Mucosa of descending colon (tissue), 3 donors: ENCODE measurements around the gene CCL19. TPM values are rescaled to one million over a fixed set of nuclear protein-coding genes. Genes with fewer than 3 reads are reported as not detected.
A peak's percentile ranks its signal among the peaks of the same experiment; 100 is the strongest.

Experiments
- ATAC-seq: fragments of 200-7000 bp; cut with Tn5 transposase; one replicate; pipeline ENCODE4 v1.9.1; 2020; ENCODE audit warnings: mild to moderate bottlenecking, moderate library complexity
- DNase-seq, 3 donors: peaks; one replicate each; pipeline ENCODE4 v3.0.0-alpha.2; 2020
- H3K36me3 ChIP-seq: fragments of 200-600 bp; one replicate; pipeline ENCODE4 v1.8.0; 2021; ENCODE audit warnings: low read depth, mild to moderate bottlenecking
- H3K4me1 ChIP-seq: fragments of 200-600 bp; one replicate; pipeline ENCODE4 v1.8.0; 2021; ENCODE audit warnings: low read depth, mild to moderate bottlenecking
- H3K4me3 ChIP-seq: fragments of 200-600 bp; one replicate; pipeline ENCODE4 v1.8.0; 2021; ENCODE audit warnings: mild to moderate bottlenecking
- H3K9me3 ChIP-seq: fragments of 200-600 bp; one replicate; pipeline ENCODE4 v1.8.0; 2021; ENCODE audit warnings: mild to moderate bottlenecking
- CTCF ChIP-seq: fragments of 200-600 bp; IDR thresholded peaks from one replicate; pipeline ENCODE4 v1.8.0; 2022; ENCODE audit warnings: antibody characterized with exemption, mild to moderate bottlenecking
- intact Hi-C, 2 donors: fragments of 100-400 bp; cut with DNase I in 1 of 2; cut with micrococcal nuclease in 1 of 2; formaldehyde crosslinking; loops; one replicate each; pipeline versions ENCODE4 v1.11.0 to v1.11.1; 2022; cut with DNase I, micrococcal nuclease
- total RNA-seq, 3 donors: library from RNA; stranded (reverse); fragmentation: NEBNext Ultra II Directional in 2 of 3; extraction: Animal tissue kit (Norgen Biotek cat#: 25700) in 2 of 3; gene quantifications; one replicate each; pipeline versions ENCODE4 v1.2.1 to v1.2.4, GENCODE V29; 2021 to 2023
- donor health status: DM: no; HTN: no; CAD: no; lungs with moderate emphysema.
- donor health status: DM: no; HTN: no; CAD: no.
- donor health status: DM: no; HTN: yes; CAD: no.

Gene CCL19
- total RNA-seq, 3 donors from 2014 or later = 1.3 to 8.7 (median 1.6) TPM

DNA sequence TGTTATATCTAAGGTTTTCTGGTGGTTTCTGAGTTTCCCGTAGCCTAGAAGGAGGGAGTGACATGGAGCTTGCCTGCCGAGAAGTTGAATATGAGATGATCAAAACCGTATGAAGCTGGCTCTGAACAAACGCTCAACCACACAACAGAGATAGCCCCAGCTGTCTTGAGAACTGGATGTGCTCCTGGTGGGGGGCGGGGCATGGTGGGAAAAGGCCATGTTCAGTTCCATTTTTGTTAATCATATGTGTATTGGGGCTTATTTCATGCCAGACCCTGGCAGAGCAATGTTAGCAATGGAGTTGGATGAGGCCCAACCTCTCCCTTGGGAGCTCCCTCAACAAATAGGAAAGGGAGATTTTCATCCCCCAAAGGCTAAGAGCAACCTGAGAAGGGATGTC, 4.8 kb downstream of the CCL19 start:
- Histone ChIP-seq H3K4me3 (no peak overlapping the region), H3K36me3 (no peaks in the 10 kb centered on the region), H3K9me3 (no peaks in the 10 kb centered on the region), H3K4me1 (no peaks in the 10 kb centered on the region)
- no peak for TF ChIP-seq CTCF
- DNase-seq = no peak
- no peak for ATAC-seq
- intact Hi-C loops = no loop called here

GRCh38 chr9:34685591-34685990, 5.5 kb downstream of the CCL19 start:
- H3K4me3 ChIP-seq = no peak overlapping the region
- DNase-seq (no peak), ATAC-seq (no peak)
- no peak for TF ChIP-seq CTCF
- no peaks in the 10 kb centered on the region for H3K4me1 ChIP-seq
- H3K9me3 ChIP-seq = no peaks in the 10 kb centered on the region
- no peaks in the 10 kb centered on the region for H3K36me3 ChIP-seq
- intact Hi-C loops = no loop called here

- no peak for ATAC-seq
- TF ChIP-seq CTCF = no peak
Measured at GRCh38 chr9:34684816-34685215, 6.3 kb downstream of the CCL19 start.

DNA sequence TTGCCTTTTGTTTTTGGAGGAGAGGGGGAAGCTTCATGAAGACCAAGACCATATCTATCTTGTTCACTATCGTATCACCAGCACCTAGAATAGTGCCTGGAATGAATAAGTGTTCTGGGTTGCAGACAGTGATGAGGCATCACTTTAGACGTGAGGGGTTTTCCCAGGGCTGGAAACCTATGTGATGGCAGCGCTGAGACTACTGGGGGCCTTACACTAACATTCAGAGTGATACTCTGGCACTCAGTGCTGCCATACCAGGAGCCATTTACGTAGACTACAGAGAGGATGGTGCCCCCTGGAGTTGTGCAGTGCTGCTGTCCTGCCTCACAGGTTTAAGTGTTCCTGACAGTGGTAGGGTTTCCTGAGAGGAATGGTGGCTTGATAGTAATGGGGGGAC, 6.9 kb downstream of the CCL19 start:
- no peaks in the 10 kb centered on the region for H3K9me3 ChIP-seq
- no peaks in the 10 kb centered on the region for H3K4me1 ChIP-seq
- ATAC-seq = no peak
- H3K36me3 ChIP-seq = no peaks in the 10 kb centered on the region
- no peak for TF ChIP-seq CTCF
- intact Hi-C loops = no loop called here
- H3K4me3 ChIP-seq = no peak overlapping the region
- DNase-seq = no peak

More at GRCh38 chr9:34684816-34685215, 6.3 kb downstream of the CCL19 start:
- DNase-seq = no peak
- H3K36me3 ChIP-seq = no peaks in the 10 kb centered on the region
- no peaks in the 10 kb centered on the region for H3K9me3 ChIP-seq
- no peaks in the 10 kb centered on the region for H3K4me1 ChIP-seq
- H3K4me3 ChIP-seq = no peak overlapping the region
- intact Hi-C loops = no loop called here

GRCh38 chr9:34675869-34676268, 15.2 kb downstream of the CCL19 start:
- no peak for ATAC-seq
- Histone ChIP-seq H3K9me3 (no peaks in the 10 kb centered on the region), H3K36me3 (no peaks in the 10 kb centered on the region), H3K4me1 (no peaks in the 10 kb centered on the region), H3K4me3 (no peak overlapping the region)
- no peak for DNase-seq
- intact Hi-C loops = no loop called here
- no peak for TF ChIP-seq CTCF

- peak; percentile 93 for ATAC-seq
- no peaks in the 10 kb centered on the region for H3K9me3 ChIP-seq
- H3K36me3 ChIP-seq = no peaks in the 10 kb centered on the region
- peak; percentile 69 to 88 (median 82) for DNase-seq
- peak; percentile 34 for TF ChIP-seq CTCF
- H3K4me3 ChIP-seq = no peak overlapping the region
- intact Hi-C loops = no loop called here
- no peaks in the 10 kb centered on the region for H3K4me1 ChIP-seq
Measured at GRCh38 chr9:34675048-34675714, 15.9 kb downstream of the CCL19 start.
